Stimulated activated CD4-positive, alpha-beta T cell treated with anti-CD3 and anti-CD28 coated beads, Interleukin-4, amount 100 ng/mL, for 24 hours (primary cell): ENCODE data around the gene SCN1B.

Experiments
- DNase-seq: peaks from one replicate; pipeline ENCODE4 v3.0.0-alpha.2; 2020

The SCN1B gene

GRCh38 chr19:35059006-35059798, 28.9 kb downstream of the SCN1B start:
- DNase-seq: no peak

GRCh38 chr19:35059799-35060091, 29.5 kb downstream of the SCN1B start:
- no peak for DNase-seq

- DNase-seq: no peak
Observed at GRCh38 chr19:35060160-35060855, 30.0 kb downstream of the SCN1B start.

GRCh38 chr19:35061583-35062373, 31.5 kb downstream of the SCN1B start:
- no peak for DNase-seq

DNA sequence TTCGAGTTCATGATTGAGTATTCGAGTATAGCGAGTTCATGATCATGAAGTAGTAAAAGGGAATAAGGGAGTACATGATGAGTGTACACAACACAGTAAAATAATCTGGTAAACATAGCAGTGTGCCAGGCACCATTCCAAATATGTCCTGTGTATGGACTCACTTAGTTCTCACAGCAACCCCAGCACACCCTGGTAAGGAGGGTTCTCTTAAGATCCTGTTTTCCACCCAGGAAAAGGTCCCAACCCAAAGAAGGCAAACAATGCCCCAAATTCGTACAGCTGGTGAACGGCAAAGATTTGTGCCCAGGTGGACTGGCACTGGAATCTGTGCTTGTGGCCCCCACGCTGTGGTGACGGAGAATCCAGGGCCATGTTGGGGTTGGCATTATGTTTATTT, 32.7 kb downstream of the SCN1B start:
- DNase-seq: no peak

DNA sequence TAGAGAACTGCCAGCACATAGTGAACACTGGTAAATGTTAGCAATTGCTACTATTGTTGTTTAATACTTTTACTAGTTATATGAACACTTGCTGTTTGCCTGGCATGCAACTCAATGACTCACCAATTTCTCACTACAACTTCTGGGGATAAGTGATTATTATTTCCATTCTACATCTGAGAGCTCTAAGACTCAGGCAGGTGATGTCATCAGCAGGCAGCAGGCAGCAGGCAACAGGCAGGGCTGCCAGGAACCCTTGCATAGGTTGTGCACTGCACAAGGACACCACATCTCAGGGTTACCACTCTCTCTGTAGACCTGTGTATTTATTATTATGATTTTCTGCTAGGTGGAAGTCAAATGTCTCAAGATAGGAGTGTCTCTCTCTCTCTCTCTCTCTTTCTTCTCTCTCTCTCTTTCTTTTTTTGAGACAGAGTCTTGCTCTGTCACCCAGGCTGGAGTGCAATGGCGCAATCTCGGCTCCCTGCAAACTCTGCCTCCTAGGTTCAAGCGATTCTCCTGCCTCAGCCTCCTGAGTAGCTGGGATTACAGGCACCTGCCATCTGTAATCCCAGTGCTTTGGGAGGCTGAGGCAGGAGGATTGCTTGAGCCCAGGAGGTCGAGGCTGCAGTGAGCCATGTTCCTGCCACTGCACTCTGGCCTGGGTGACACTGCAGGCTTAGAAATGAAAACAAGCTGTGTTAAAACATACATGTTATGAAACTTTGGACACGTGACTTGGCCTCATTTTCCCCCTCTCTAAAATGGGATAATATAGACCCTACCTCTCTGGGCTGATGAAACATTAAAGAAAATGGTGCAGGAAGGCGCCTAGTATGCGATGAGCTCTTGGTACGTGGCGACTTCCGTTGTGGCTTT, 33.9 kb downstream of the SCN1B start:
- DNase-seq: peak; percentile 41

DNA sequence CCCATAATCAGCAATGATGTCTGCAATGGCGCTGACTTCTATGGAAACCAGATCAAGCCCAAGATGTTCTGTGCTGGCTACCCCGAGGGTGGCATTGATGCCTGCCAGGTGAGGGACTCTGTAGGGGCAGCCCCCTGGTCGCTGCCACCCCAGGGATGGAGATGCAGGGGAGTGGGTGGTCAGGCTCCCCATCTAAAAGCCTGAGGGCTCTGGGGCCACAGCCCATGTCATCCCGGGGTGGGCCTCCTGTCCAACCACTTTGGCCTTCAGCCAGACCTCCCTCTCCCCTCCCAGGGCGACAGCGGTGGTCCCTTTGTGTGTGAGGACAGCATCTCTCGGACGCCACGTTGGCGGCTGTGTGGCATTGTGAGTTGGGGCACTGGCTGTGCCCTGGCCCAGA, 35.3 kb downstream of the SCN1B start:
- no peak for DNase-seq

DNA sequence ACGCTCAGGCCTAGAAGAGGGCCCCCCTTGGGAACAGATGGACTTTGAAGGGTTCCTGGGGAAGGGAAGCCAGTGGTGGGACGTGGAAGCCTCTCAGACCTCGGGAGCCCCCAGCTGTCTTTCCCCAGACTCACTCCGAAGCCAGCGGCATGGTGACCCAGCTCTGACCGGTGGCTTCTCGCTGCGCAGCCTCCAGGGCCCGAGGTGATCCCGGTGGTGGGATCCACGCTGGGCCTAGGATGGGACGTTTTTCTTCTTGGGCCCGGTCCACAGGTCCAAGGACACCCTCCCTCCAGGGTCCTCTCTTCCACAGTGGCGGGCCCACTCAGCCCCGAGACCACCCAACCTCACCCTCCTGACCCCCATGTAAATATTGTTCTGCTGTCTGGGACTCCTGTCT, 35.9 kb downstream of the SCN1B start:
- no peak for DNase-seq

DNA sequence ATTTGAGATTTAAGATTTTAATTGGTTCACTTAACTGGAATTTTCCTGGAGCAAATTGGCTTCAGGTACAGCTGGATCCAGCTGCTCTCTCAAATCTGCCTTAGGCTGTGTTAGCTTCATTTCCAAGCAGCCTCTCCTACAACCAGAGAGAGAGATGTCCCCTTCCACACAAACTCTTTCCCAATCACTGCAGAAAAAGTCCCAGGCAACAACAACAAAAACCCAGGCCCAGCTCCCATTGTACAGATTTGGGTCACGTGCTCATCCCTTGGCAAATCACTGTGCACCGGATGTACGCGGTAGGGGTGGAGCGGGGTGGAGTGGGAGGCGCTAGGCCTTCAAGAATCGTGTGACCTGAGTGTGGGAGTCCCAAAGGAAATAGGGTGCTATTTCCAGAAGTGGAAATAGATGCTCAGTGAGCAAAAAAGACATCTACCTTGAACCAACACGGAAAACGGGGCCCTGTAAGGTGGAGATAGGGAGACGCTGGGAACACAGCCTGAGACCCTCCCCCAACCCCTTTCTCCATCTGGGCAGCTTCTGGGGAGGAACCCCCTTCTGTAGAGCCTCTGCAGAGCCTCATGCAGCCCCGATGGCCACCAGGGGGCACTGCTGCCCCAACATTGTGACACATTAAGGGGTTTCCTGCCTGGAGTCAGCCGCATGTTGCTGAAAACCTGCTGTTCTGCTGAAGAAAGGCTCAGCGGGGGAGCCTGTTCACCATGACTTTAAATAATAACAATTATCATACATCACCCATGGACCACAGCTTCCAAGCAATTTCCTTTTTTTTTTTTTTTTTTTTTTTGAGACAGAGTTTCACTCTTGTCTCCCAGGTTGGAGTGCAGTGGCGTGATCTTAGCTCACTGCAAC, 36.7 kb downstream of the SCN1B start:
- DNase-seq: peak; percentile 92

DNA sequence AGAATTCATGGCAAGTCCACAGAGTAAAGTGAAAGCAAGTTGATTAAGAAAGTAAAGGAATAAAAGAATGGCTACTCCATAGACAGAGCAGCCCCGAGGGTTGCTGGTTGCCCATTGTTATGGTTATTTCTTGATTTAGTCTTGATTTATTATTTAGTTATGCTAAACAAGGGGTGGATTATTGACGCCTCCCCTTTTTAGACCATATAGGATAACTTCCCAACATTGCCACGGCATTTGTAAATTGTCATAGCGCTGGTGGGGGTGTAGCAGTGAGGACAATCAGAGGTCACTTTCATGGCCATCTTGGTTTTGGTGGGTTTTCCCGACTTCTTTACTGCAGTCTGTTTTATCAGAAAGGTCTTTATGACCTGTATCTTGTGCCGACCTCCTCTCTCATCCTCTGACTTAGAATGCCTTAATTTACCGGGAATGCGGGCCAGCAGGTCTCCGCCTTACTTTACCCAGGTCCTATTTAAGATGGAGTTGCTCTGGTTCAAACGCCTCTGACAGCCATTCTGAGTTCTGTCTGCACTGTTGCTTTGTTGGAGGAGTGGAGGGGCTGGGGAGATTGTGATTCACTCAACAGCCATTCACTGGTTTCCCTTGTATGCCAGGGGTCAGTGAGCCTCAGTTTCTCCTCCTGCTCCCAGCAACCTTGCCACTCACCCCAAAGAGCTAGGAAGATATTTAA, 38.8 kb downstream of the SCN1B start:
- DNase-seq: no peak

GRCh38 chr19:35069696-35070095, 39.4 kb downstream of the SCN1B start:
- no peak for DNase-seq

GRCh38 chr19:35070471-35070870, 40.2 kb downstream of the SCN1B start:
- DNase-seq: no peak

DNA sequence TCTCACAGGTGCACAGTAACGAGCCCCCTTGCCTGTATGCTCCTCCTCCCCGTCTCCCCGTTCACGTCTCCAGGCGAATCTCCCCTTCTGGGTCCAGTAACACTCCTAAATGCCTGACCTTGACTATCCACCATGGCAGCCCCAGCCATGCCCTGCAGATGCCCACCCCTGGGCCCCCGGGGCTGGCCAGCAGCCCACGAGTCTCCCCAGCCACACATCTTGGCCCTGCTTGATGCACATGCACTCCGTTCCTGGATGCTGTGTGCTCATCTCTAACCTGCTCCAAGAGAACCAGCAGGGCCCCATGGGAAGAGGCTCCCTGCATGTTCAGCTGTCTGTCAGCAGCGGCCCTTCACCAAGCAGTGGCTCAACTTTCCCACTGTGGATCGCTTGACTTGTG, 43.2 kb downstream of the SCN1B start:
- DNase-seq: no peak

GRCh38 chr19:35073941-35074340, 43.7 kb downstream of the SCN1B start:
- DNase-seq: no peak

DNA sequence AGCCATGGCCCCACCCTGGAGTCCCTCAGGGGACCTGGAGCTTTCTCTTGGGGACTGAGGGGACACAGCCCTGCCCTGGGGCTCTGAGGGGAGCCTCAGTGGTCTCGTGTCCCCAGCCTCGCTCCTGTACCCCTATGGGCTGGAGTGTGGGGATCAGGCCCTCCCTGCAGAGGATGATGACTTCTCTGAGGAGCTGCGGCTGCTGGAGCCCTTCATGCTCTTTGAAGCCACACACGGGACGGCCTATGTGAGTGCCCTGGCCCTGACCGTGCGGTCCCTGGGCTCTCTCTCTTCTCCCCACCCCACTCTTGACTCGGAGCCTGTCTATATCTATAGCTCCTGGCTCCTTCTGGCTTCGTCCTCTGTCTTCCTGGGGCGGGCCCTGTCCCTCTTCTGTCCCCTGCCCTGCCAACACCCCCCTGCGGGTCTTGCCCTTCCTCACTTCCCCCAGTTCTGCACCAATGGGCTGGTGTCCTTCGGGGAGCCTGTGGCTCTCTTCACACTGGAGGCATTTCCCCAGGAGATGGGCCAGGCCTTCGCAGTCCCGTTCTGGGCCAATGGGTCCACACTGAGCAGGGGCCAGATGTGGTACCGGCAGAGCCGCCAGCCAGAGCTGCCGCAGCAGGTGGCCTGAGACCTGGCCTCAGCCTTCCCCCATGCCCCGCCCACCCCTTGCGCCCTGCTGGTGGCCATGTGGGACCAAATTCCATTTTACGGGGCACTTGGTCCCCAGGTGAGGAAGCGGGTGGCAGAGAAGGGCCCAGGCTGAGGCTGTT, 44.3 kb downstream of the SCN1B start:
- DNase-seq: no peak

DNA sequence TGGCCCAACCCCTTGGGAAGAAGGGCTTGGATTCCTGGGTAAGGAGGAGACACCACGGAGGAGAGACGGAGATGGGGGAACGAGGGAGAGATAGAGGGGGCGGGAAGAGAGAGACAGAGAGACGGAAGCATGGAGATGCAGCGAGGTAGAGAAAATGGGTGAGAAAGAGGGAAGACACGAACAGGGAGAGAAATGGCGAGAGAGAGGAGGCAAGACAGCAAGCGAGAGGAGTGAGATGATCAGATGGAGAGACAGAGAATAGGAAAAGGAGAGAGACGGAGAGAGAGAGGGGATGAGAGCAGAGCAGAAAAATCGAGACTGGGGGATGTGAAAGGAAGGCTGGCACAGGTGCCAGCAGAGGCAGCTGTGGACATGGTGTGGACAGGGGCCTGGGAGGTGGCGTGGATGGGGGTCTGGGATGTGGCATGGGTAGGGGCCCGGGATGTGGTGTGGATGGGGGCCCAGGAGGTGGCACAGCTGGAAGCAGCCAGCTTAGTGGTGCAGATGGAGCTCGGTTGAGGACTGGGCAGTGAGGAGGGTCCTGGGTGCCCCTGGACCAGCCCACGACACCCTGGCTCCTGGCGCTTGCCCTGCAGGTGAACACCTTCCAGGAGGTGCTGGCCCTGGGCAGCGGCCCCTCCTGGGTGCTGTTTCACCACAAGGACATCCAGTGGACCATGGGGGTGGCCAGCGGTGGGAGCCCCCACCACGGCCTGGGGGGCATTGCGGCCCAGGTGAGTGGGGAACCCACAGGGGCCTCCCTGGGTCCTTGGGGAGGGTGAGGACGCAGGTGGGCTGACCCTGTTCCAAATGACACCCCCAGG, 45.1 kb downstream of the SCN1B start:
- DNase-seq: no peak

GRCh38 chr19:35076026-35076370, 45.7 kb downstream of the SCN1B start:
- DNase-seq: no peak

- no peak for DNase-seq
Observed at GRCh38 chr19:35076657-35077056, 46.4 kb downstream of the SCN1B start.

GRCh38 chr19:35077411-35078223, 47.3 kb downstream of the SCN1B start:
- no peak for DNase-seq
